MM.1S (cell line): ENCODE data around the gene CCDC194.
A peak's percentile ranks its signal among the peaks of the same experiment; 100 is the strongest.

Experiments
- DNase-seq: peaks from one replicate; pipeline ENCODE4 v3.0.0-alpha.2; 2015
- H2AFZ ChIP-seq: fragments of 300-600 bp; sonication (generic); 2 replicates; pipeline ENCODE4 v1.6.0; 2016; ENCODE audit warnings: antibody characterized with exemption, low read length
- H3F3A ChIP-seq: fragments of 300-600 bp; sonication (generic); 2 replicates; pipeline ENCODE4 v1.6.1; 2016; ENCODE audit warnings: mild to moderate bottlenecking, antibody characterized with exemption, low read length, moderate library complexity, mixed read lengths; ENCODE audit not compliant: insufficient read depth
- H3K27ac ChIP-seq: fragments of 300-600 bp; sonication (generic); 2 replicates; pipeline ENCODE4 v1.5.1; 2016; ENCODE audit warnings: mild to moderate bottlenecking, low read length
- H3K27me3 ChIP-seq: fragments of 300-600 bp; sonication (generic); replicated peaks from 2 replicates; pipeline ENCODE4 v1.6.0; 2016; ENCODE audit warnings: low read length; ENCODE audit not compliant: insufficient read depth
- H3K36me3 ChIP-seq: fragments of 300-600 bp; sonication (generic); replicated peaks from 2 replicates; pipeline ENCODE4 v1.6.1; 2016; ENCODE audit warnings: mild to moderate bottlenecking, low read length, mixed read lengths; ENCODE audit not compliant: insufficient read depth
- H3K4me1 ChIP-seq: fragments of 300-600 bp; sonication (generic); 2 replicates; pipeline ENCODE4 v1.6.1; 2016; ENCODE audit warnings: low read length, mixed read lengths
- H3K4me2 ChIP-seq: fragments of 300-600 bp; sonication (generic); 2 replicates; pipeline ENCODE4 v1.6.0; 2016; ENCODE audit warnings: low read depth, low read length
- H3K4me3 ChIP-seq: fragments of 300-600 bp; sonication (generic); 2 replicates; pipeline ENCODE4 v1.5.1; 2016; ENCODE audit warnings: low read length, mixed read lengths
- H3K79me2 ChIP-seq: fragments of 300-600 bp; sonication (generic); 2 replicates; pipeline ENCODE4 v1.6.1; 2016; ENCODE audit warnings: mixed run types, low read length, mixed read lengths
- H3K9ac ChIP-seq: fragments of 300-600 bp; sonication (generic); 2 replicates; pipeline ENCODE4 v1.6.1; 2016; ENCODE audit warnings: low read length, mixed read lengths
- H3K9me2 ChIP-seq: fragments of 300-600 bp; sonication (generic); replicated peaks from 2 replicates; pipeline ENCODE4 v1.6.1; 2016; ENCODE audit warnings: mild to moderate bottlenecking, low read length, mixed read lengths; ENCODE audit not compliant: insufficient read depth
- H3K9me3 ChIP-seq: fragments of 300-600 bp; sonication (generic); replicated peaks from 2 replicates; pipeline ENCODE4 v1.6.1; 2016; ENCODE audit warnings: mild to moderate bottlenecking, low read length, mixed read lengths; ENCODE audit not compliant: insufficient read depth
- H4K20me1 ChIP-seq: fragments of 300-600 bp; sonication (generic); 2 replicates; pipeline ENCODE4 v1.6.1; 2016; ENCODE audit warnings: mild to moderate bottlenecking, low read length, moderate library complexity, mixed read lengths; ENCODE audit not compliant: insufficient read depth
- EZH2 ChIP-seq: fragments of 300-600 bp; sonication (generic); optimal IDR thresholded peaks from 2 replicates; pipeline ENCODE3; 2017; ENCODE audit warnings: low read depth, mild to moderate bottlenecking, antibody characterized with exemption, low read length, mixed read lengths
- EZH2phosphoT487 ChIP-seq: fragments of 300-600 bp; sonication (generic); IDR thresholded peaks from 2 replicates; pipeline ENCODE4 v1.6.1; 2018; ENCODE audit warnings: antibody characterized with exemption, low read length
- TF ChIP-seq, protein P1 (sequence below): fragments of 300-600 bp; sonication (generic); IDR thresholded peaks from 2 replicates; pipeline ENCODE4 v1.5.1; 2016; ENCODE audit warnings: antibody characterized with exemption, low read length, mixed read lengths

Gene CCDC194

DNA sequence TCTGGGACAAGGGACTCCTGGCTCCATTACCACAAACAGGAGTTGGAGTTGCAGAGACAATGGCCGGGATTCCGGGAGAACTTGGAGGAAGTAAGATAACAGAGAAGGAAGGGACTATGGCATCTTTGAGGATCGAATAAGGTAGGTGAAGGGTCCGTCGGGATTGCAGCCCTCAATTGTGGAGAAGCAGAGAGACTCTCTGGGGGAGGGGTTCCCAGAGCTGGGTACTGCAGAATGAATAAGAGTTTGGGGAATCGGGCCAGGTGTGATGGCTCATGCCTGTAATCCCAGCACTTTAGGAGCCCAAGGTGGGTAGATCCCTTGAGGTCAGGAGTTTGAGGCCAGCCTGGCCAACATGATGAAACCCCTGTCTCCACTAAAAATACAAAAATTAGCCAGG is 7.6 kb upstream of the CCDC194 start:
- no peak overlapping the region for H3K4me2 ChIP-seq
- peaks cover 16% of the 10 kb centered on the region for H3F3A ChIP-seq
- no peaks in the 10 kb centered on the region for H3K4me1 ChIP-seq
- no peak overlapping the region for H2AFZ ChIP-seq
- no peaks in the 10 kb centered on the region for H3K9me3 ChIP-seq
- H3K27me3 ChIP-seq: no peaks in the 10 kb centered on the region
- no peak overlapping the region for H3K4me3 ChIP-seq
- no peaks in the 10 kb centered on the region for H3K9me2 ChIP-seq
- no peaks in the 10 kb centered on the region for H4K20me1 ChIP-seq
- H3K79me2 ChIP-seq: peaks cover 38% of the 10 kb centered on the region
- peaks cover 3% of the 10 kb centered on the region; the same call in 1 of the 2 replicates for H3K36me3 ChIP-seq
- no peak overlapping the region for H3K9ac ChIP-seq
- no peak for TF ChIP-seq EZH2phosphoT487
- TF ChIP-seq EZH2: no peak
- TF ChIP-seq, protein P1, sequence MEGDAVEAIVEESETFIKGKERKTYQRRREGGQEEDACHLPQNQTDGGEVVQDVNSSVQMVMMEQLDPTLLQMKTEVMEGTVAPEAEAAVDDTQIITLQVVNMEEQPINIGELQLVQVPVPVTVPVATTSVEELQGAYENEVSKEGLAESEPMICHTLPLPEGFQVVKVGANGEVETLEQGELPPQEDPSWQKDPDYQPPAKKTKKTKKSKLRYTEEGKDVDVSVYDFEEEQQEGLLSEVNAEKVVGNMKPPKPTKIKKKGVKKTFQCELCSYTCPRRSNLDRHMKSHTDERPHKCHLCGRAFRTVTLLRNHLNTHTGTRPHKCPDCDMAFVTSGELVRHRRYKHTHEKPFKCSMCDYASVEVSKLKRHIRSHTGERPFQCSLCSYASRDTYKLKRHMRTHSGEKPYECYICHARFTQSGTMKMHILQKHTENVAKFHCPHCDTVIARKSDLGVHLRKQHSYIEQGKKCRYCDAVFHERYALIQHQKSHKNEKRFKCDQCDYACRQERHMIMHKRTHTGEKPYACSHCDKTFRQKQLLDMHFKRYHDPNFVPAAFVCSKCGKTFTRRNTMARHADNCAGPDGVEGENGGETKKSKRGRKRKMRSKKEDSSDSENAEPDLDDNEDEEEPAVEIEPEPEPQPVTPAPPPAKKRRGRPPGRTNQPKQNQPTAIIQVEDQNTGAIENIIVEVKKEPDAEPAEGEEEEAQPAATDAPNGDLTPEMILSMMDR: no peak
- H3K27ac ChIP-seq: no peak overlapping the region
- no peak for DNase-seq

DNA sequence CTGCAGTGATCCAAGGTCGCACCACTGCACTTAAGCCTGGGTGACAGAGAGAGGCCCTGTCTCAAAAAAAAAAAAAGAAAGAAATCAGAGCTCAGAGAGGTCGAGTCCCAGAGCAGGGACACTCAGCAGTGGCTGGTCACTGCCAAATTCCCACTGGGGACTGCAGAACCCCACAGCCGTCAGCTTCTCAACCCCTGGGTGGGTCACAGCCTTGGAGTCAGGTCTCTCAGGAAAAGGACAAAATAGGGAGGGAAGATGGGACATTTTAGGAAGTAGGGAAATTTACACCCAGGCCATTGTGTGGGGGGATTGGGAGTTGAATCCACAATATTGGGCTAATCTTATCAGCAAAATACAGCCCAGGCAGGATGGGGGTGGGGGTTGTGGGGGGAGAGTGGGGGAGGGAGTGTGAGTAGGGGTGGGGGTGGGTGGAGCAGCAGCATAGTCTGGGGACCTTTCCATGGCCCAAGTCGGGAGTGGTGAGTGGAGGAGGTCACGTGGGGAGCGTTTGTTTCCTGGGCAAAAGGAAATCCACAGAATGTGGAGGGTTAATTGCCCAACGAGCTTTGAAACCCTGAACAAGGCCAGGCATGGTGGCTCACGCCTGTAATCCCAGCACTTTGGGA is 5.0 kb upstream of the CCDC194 start:
- no peak overlapping the region for H2AFZ ChIP-seq

DNA sequence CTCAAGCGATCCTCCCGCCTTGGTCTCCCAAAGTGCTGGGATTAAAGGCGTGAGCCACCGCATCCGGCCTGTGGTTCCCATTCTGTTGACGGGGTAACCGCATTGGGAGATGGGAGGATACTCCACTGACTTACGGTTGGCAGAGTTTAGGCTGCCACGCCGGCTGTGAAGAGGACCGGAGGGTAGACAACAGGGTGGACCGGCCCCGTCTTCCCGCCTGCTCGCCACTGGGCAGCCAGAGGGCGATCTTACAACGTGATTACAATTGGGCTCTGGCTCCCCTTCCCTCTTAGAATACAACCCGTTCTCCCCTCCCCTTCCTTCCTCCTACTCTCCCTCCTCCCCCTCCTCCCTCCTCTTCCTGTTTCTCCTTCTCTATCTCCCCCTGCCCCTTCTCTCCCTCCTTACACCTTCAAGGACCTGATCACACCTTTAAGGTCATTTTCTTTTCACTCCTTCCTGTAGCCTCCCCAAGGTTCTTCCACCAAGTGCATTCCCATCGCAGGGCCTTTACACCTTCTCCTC is 957 bp upstream of the CCDC194 start:
- Histone ChIP-seq H3F3A (peaks cover 24% of the 10 kb centered on the region), H3K9me3 (no peaks in the 10 kb centered on the region), H3K4me3 (no peak overlapping the region), H2AFZ (no peak overlapping the region), H3K9ac (no peak overlapping the region), H3K27me3 (peaks cover 3% of the 10 kb centered on the region), H3K4me2 (no peak overlapping the region), H3K9me2 (no peaks in the 10 kb centered on the region), H3K79me2 (no peaks in the 10 kb centered on the region), H3K36me3 (no peaks in the 10 kb centered on the region), H3K4me1 (peaks cover 7% of the 10 kb centered on the region; the same call in 1 of the 2 replicates), H3K27ac (no peak overlapping the region), H4K20me1 (no peaks in the 10 kb centered on the region)
- TF ChIP-seq EZH2phosphoT487: no peak
- TF ChIP-seq, protein P1: peak; percentile 36
- TF ChIP-seq EZH2: no peak
- DNase-seq: no peak

More for the DNA sequence above, 5.0 kb upstream of the CCDC194 start:
- TF ChIP-seq EZH2phosphoT487 (no peak), EZH2 (no peak)
- TF ChIP-seq, protein P1: no peak
- Histone ChIP-seq H3K4me2 (no peak overlapping the region), H3K4me3 (no peak overlapping the region), H3K4me1 (no peaks in the 10 kb centered on the region), H3K9me3 (no peaks in the 10 kb centered on the region), H3K27me3 (no peaks in the 10 kb centered on the region), H3K36me3 (peaks cover 3% of the 10 kb centered on the region; the same call in 1 of the 2 replicates), H3K9ac (no peak overlapping the region), H4K20me1 (no peaks in the 10 kb centered on the region), H3F3A (peaks cover 4% of the 10 kb centered on the region; the same call in 1 of the 2 replicates), H3K79me2 (peaks cover 16% of the 10 kb centered on the region), H3K9me2 (no peaks in the 10 kb centered on the region), H3K27ac (no peak overlapping the region)
- DNase-seq: no peak
